OCI-LY3 (cell line): ENCODE measurements around the gene RAB39A.

Source experiments
- H2AFZ ChIP-seq: fragments of 200-600, 300-600 bp; shearing (Covaris generic); 2 replicates; pipeline ENCODE4 v1.6.0; 2014; ENCODE audit warnings: antibody characterized with exemption, low read depth, low read length
- H3K27ac ChIP-seq: fragments of 200-600, 300-600 bp; sonication (generic); 2 replicates; pipeline ENCODE4 v1.5.1; 2014; ENCODE audit warnings: mild to moderate bottlenecking, low read length, moderate library complexity, mixed read lengths
- H3K27me3 ChIP-seq: fragments of 200-600, 300-600 bp; sonication (generic); 2 replicates; pipeline ENCODE4 v1.6.1; 2014; ENCODE audit warnings: low read depth, low read length, mixed read lengths
- H3K36me3 ChIP-seq: fragments of 200-600, 300-600 bp; sonication (generic); replicated peaks from 2 replicates; pipeline ENCODE3; 2014; ENCODE audit warnings: low read depth, low read length, mixed read lengths
- H3K4me1 ChIP-seq: fragments of 300-600, 200-600 bp; sonication (generic); 2 replicates; pipeline ENCODE4 v1.6.1; 2014; ENCODE audit warnings: low read length, mixed read lengths
- H3K4me2 ChIP-seq: fragments of 200-600, 300-600 bp; sonication (generic); 2 replicates; pipeline ENCODE4 v1.6.1; 2014; ENCODE audit warnings: low read length, mixed read lengths
- H3K4me3 ChIP-seq: fragments of 300-600, 200-600 bp; sonication (generic); 2 replicates; pipeline ENCODE4 v1.5.1; 2014; ENCODE audit warnings: antibody characterized with exemption, mild to moderate bottlenecking, low read length, moderate library complexity
- H3K79me2 ChIP-seq: fragments of 300-600, 200-600 bp; shearing (Covaris generic); 2 replicates; pipeline ENCODE4 v1.6.1; 2014; ENCODE audit warnings: mild to moderate bottlenecking, low read length, mixed read lengths
- H3K9ac ChIP-seq: fragments of 300-600, 200-600 bp; shearing (Covaris generic); 2 replicates; pipeline ENCODE4 v1.6.0; 2014; ENCODE audit warnings: mild to moderate bottlenecking, low read length, moderate library complexity
- H3K9me3 ChIP-seq: fragments of 200-600, 300-600 bp; shearing (Covaris generic); 2 replicates; pipeline ENCODE4 v1.6.1; 2014; ENCODE audit warnings: low read length, mixed read lengths; ENCODE audit not compliant: insufficient read depth
- H4K20me1 ChIP-seq: fragments of 200-600, 300-600 bp; sonication (generic); 2 replicates; pipeline ENCODE4 v1.6.1; 2016; ENCODE audit warnings: low read length, mixed read lengths; ENCODE audit not compliant: insufficient read depth
- CTCF ChIP-seq: fragments of 200-600, 300-600 bp; sonication (generic); IDR thresholded peaks from 2 replicates; pipeline ENCODE4 v1.5.1; 2014; ENCODE audit warnings: antibody characterized with exemption, low read length, low read depth
- EZH2phosphoT487 ChIP-seq: fragments of 200-600 bp; shearing (Covaris generic); IDR thresholded peaks from 2 replicates; pipeline ENCODE4 v1.6.1; 2018; ENCODE audit warnings: antibody characterized with exemption, mixed run types, low read depth

RAB39A gene

GRCh38 chr11:107963091-107963490, 34.8 kb downstream of the RAB39A start:
- Histone ChIP-seq H3K9ac (no peak overlapping the region), H3K27ac (no peak overlapping the region), H3K9me3 (no peaks in the 10 kb centered on the region), H3K4me3 (no peak overlapping the region), H3K79me2 (no peaks in the 10 kb centered on the region), H4K20me1 (no peaks in the 10 kb centered on the region), H3K4me1 (no peaks in the 10 kb centered on the region), H3K27me3 (no peaks in the 10 kb centered on the region), H2AFZ (no peak overlapping the region), H3K36me3 (no peaks in the 10 kb centered on the region), H3K4me2 (no peak overlapping the region)
- TF ChIP-seq EZH2phosphoT487 = no peak
- no peak for TF ChIP-seq CTCF

GRCh38 chr11:107969219-107969618, 41.0 kb downstream of the RAB39A start:
- H3K36me3 ChIP-seq = no peaks in the 10 kb centered on the region
- H3K9ac ChIP-seq = no peak overlapping the region
- no peak overlapping the region for H3K4me2 ChIP-seq
- H3K27me3 ChIP-seq = no peaks in the 10 kb centered on the region
- H2AFZ ChIP-seq = no peak overlapping the region
- H3K4me3 ChIP-seq = no peak overlapping the region
- no peaks in the 10 kb centered on the region for H3K9me3 ChIP-seq
- H4K20me1 ChIP-seq = no peaks in the 10 kb centered on the region
- H3K79me2 ChIP-seq = no peaks in the 10 kb centered on the region
- TF ChIP-seq CTCF = no peak
- no peak for TF ChIP-seq EZH2phosphoT487
- no peak overlapping the region for H3K27ac ChIP-seq
- no peaks in the 10 kb centered on the region for H3K4me1 ChIP-seq

- H3K36me3 ChIP-seq = no peaks in the 10 kb centered on the region
- H3K4me1 ChIP-seq = no peaks in the 10 kb centered on the region
- no peaks in the 10 kb centered on the region for H3K79me2 ChIP-seq
- H3K9me3 ChIP-seq = no peaks in the 10 kb centered on the region
- no peak overlapping the region for H3K4me3 ChIP-seq
- no peak overlapping the region for H3K9ac ChIP-seq
- no peak overlapping the region for H2AFZ ChIP-seq
- TF ChIP-seq CTCF (no peak), EZH2phosphoT487 (no peak)
- no peaks in the 10 kb centered on the region for H4K20me1 ChIP-seq
- H3K27me3 ChIP-seq = no peaks in the 10 kb centered on the region
- no peak overlapping the region for H3K27ac ChIP-seq
- H3K4me2 ChIP-seq = no peak overlapping the region
Measured at GRCh38 chr11:107970049-107970448, 41.8 kb downstream of the RAB39A start.

- Histone ChIP-seq H3K79me2 (no peaks in the 10 kb centered on the region), H3K4me1 (no peaks in the 10 kb centered on the region), H3K27ac (no peak overlapping the region), H3K4me3 (no peak overlapping the region), H3K9ac (no peak overlapping the region), H2AFZ (no peak overlapping the region), H4K20me1 (no peaks in the 10 kb centered on the region), H3K36me3 (no peaks in the 10 kb centered on the region), H3K27me3 (no peaks in the 10 kb centered on the region), H3K9me3 (no peaks in the 10 kb centered on the region), H3K4me2 (no peak overlapping the region)
- no peak for TF ChIP-seq CTCF
- TF ChIP-seq EZH2phosphoT487 = no peak
Measured at GRCh38 chr11:107973641-107974040, 45.4 kb downstream of the RAB39A start.
